ENCODE results near the gene NPLOC4. TPM values are rescaled to one million over a fixed set of nuclear protein-coding genes. Genes with fewer than 3 reads are reported as not detected.
"Not testable (repeated sequence)": the region's sequence is repeated elsewhere in the genome, so short reads cannot be mapped to it uniquely, and the experiment has no call there.

The NPLOC4 gene
- total RNA-seq, result 81.1 TPM
- long read RNA-seq, full-length matches to known transcripts, result 91 of 237 reads
- long read RNA-seq, partial matches to known transcripts, result 21 of 237 reads
- long read RNA-seq, other reads (novel, unspliced or antisense), result 125 of 237 reads

- intact Hi-C loops (cut with DNase I), result no loop called here
These were observed at the start of gene NPLOC4, which contains the start of gene TSPAN10 for GRCh38 chr17:81636505-81637288. TSS of gene NPLOC4 (minus strand) at chr17:81637112. CDS start at chr17:81636930, 182 bp downstream. TSS of gene TSPAN10 (plus strand) at chr17:81637196. CDS start at chr17:81642413, 5,217 bp downstream.

GRCh38 chr17:81686614-81687013 lies 49.7 kb upstream of the NPLOC4 start:
- ATAC-seq (ENCODE audit: poor library complexity) (no peak), DNase-seq (no peak)
- intact Hi-C loops (cut with DNase I), result no loop called here

More at GRCh38 chr17:81636505-81637288, at the start of gene NPLOC4, which contains the start of gene TSPAN10:
- DNase-seq (peak; percentile 92), ATAC-seq (ENCODE audit: poor library complexity) (peak; percentile 92)

- ATAC-seq (ENCODE audit: poor library complexity) (no peak), DNase-seq (no peak)
- intact Hi-C loops (cut with DNase I), result no loop called here
These were observed 48.2 kb upstream of the NPLOC4 start for GRCh38 chr17:81685108-81685507.

- ATAC-seq (ENCODE audit: poor library complexity), result no peak
- intact Hi-C loops (cut with DNase I), result no loop called here
- no peak for DNase-seq
These were observed 47.6 kb upstream of the NPLOC4 start for GRCh38 chr17:81684442-81684911.

- intact Hi-C loops (cut with DNase I), result no loop called here
- peak; percentile 99 for DNase-seq
- ATAC-seq (ENCODE audit: poor library complexity), result peak; percentile 99
These were observed 46.9 kb upstream of the NPLOC4 start, which contains the start of the genes ARL16 and HGS for GRCh38 chr17:81683584-81684441. TSS of gene ARL16 (minus strand) at chr17:81683797. CDS start at chr17:81683753, 44 bp downstream. TSS of gene HGS (plus strand) at chr17:81684011. CDS start at chr17:81684067, 56 bp downstream.

GRCh38 chr17:81683208-81683583 lies 46.3 kb upstream of the NPLOC4 start:
- ATAC-seq (ENCODE audit: poor library complexity), result peak; percentile 16
- DNase-seq, result no peak
- intact Hi-C loops (cut with DNase I), result no loop called here

- DNase-seq (no peak), ATAC-seq (ENCODE audit: poor library complexity) (no peak)
- intact Hi-C loops (cut with DNase I), result no loop called here
These were observed 45.8 kb upstream of the NPLOC4 start for GRCh38 chr17:81682565-81683207.

GRCh38 chr17:81681672-81682071 lies 44.8 kb upstream of the NPLOC4 start:
- intact Hi-C loops (cut with DNase I), result no loop called here
- ATAC-seq (ENCODE audit: poor library complexity) (no peak), DNase-seq (peak; percentile 45)

- ATAC-seq (ENCODE audit: poor library complexity), result no peak
- DNase-seq, result no peak
- intact Hi-C loops (cut with DNase I), result no loop called here
These were observed 43.2 kb upstream of the NPLOC4 start for GRCh38 chr17:81680150-81680549.

GRCh38 chr17:81676906-81677305 lies 40.0 kb upstream of the NPLOC4 start:
- intact Hi-C loops (cut with DNase I), result no loop called here
- ATAC-seq (ENCODE audit: poor library complexity), result no peak
- DNase-seq, result peak; percentile 28

- ATAC-seq (ENCODE audit: poor library complexity); intact Hi-C loops (cut with DNase I): not testable (repeated sequence)
- DNase-seq, result peak; percentile 47
These were observed 38.8 kb upstream of the NPLOC4 start for GRCh38 chr17:81675515-81676221.

GRCh38 chr17:81673561-81674258 lies 36.8 kb upstream of the NPLOC4 start:
- intact Hi-C loops (cut with DNase I), result no loop called here
- DNase-seq (peak; percentile 35), ATAC-seq (ENCODE audit: poor library complexity) (no peak)

- no peak for ATAC-seq (ENCODE audit: poor library complexity)
- DNase-seq, result peak; percentile 37
- intact Hi-C loops (cut with DNase I), result no loop called here
These were observed 36.0 kb upstream of the NPLOC4 start for GRCh38 chr17:81672954-81673353.

GRCh38 chr17:81672504-81672903 lies 35.6 kb upstream of the NPLOC4 start:
- ATAC-seq (ENCODE audit: poor library complexity) (no peak), DNase-seq (peak; percentile 33)
- intact Hi-C loops (cut with DNase I), result no loop called here

- intact Hi-C loops (cut with DNase I), result no loop called here
- ATAC-seq (ENCODE audit: poor library complexity), result no peak
- no peak for DNase-seq
These were observed 30.8 kb upstream of the NPLOC4 start for GRCh38 chr17:81667754-81668153.

GRCh38 chr17:81666342-81667191 lies 29.7 kb upstream of the NPLOC4 start, which contains the start of the genes CCDC137 and OXLD1:
TSS of gene CCDC137 (plus strand) at chr17:81666737. CDS start at chr17:81666767, 30 bp downstream.
TSS of gene OXLD1 (minus strand) at chr17:81666605. CDS start at chr17:81666577, 28 bp downstream.
- peak; percentile 99 for ATAC-seq (ENCODE audit: poor library complexity)
- DNase-seq, result peak; percentile 99
- intact Hi-C loops (cut with DNase I), result no loop called here

- no peak for DNase-seq
- intact Hi-C loops (cut with DNase I), result no loop called here
- ATAC-seq (ENCODE audit: poor library complexity), result peak; percentile 25
These were observed 29.1 kb upstream of the NPLOC4 start for GRCh38 chr17:81666092-81666341.

Measured in Right ventricle myocardium superior (tissue), 1 donor.